ENCODE results near the gene CDK2AP2. TPM values are rescaled to one million over a fixed set of nuclear protein-coding genes. Genes with fewer than 3 reads are reported as not detected.

CDK2AP2 gene
- total RNA-seq, 1 experiment from 2014 or later = 91.5 TPM

DNA sequence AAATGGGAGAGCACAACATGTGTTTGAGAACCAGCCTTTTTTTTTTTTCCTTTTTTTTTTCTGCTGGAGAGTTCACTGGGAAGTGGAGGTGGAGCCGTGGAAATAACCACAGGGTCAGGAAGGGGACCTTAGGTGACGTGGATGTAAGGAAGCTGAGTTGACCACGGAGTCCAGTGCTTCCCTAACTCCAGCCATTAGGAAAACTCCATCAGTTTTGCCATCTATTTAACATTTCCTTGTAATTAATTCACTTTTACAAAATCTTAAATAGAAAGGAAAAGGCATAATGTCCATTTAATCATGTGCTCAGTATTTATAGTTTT is 2.0 kb upstream of the CDK2AP2 start:
- Histone ChIP-seq H3K79me2 (ENCODE audit: low read length) (peaks cover 12% of the 10 kb centered on the region), H3K9ac (ENCODE audit: low read length) (no peak overlapping the region), H3K9me3 (ENCODE audit: low read length) (no peaks in the 10 kb centered on the region), H3K4me2 (ENCODE audit: low read depth, low read length, poor library complexity, severe bottlenecking) (no peak overlapping the region), H3K36me3 (ENCODE audit: insufficient read depth, low read length) (no peaks in the 10 kb centered on the region), H3K9me2 (replicated peaks; ENCODE audit: insufficient read depth, low read length) (no peaks in the 10 kb centered on the region), H3K4me3 (ENCODE audit: low read length) (no peak overlapping the region), H4K20me1 (ENCODE audit: insufficient read depth, low read depth, low read length) (peaks cover 6% of the 10 kb centered on the region), H3K4me1 (ENCODE audit: low read length) (peaks cover 39% of the 10 kb centered on the region), H3K27ac (ENCODE audit: low read length) (no peak overlapping the region), H3K27me3 (ENCODE audit: low read length) (no peaks in the 10 kb centered on the region), H2AFZ (ENCODE audit: low read length) (no peak overlapping the region)
- DNase-seq = no peak

DNA sequence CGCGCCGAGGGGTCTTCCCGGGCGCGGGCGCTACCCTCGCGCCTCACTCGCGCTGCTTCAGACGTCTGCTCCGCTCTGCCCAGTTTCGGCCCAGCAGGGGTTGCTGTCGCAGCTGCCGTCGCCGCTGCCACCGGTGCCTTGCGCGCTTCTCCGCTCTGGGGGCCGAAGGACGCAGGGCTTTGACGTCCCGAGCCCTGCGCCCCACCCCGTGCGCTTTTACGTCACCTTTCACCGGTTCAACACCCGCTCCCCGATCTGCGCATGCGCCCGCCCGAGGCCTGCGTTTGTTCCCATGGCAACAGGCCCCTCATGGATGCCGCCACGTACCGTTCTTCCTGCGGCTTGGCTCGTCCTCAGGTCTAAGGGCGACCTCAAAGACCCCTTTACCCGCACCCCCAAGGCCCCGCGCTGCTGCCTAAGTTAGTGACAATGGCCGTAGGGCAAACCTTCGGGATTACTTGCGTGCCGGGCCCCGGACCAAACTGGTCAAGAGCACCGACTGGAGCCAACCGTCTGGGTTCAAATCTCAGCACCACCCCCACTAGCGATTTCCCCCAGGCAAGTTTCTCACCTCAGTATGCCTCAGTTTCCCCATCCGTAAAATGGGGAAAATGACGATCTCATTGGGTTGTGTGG is 642 bp upstream of the CDK2AP2 start:
- Histone ChIP-seq H3K4me2 (ENCODE audit: low read depth, low read length, poor library complexity, severe bottlenecking) (peak overlapping the region; percentile 99), H2AFZ (ENCODE audit: low read length) (peak overlapping the region; percentile 98), H3K4me1 (ENCODE audit: low read length) (peaks cover 43% of the 10 kb centered on the region), H3K9ac (ENCODE audit: low read length) (peak overlapping the region; percentile 78), H3K4me3 (ENCODE audit: low read length) (peak overlapping the region; percentile 81), H3K9me3 (ENCODE audit: low read length) (no peaks in the 10 kb centered on the region), H3K9me2 (replicated peaks; ENCODE audit: insufficient read depth, low read length) (no peaks in the 10 kb centered on the region), H3K27me3 (ENCODE audit: low read length) (no peaks in the 10 kb centered on the region), H4K20me1 (ENCODE audit: insufficient read depth, low read depth, low read length) (peaks cover 14% of the 10 kb centered on the region), H3K79me2 (ENCODE audit: low read length) (peaks cover 25% of the 10 kb centered on the region), H3K27ac (ENCODE audit: low read length) (no peak overlapping the region), H3K36me3 (ENCODE audit: insufficient read depth, low read length) (no peaks in the 10 kb centered on the region)
- DNase-seq = peak; percentile 100

DNA sequence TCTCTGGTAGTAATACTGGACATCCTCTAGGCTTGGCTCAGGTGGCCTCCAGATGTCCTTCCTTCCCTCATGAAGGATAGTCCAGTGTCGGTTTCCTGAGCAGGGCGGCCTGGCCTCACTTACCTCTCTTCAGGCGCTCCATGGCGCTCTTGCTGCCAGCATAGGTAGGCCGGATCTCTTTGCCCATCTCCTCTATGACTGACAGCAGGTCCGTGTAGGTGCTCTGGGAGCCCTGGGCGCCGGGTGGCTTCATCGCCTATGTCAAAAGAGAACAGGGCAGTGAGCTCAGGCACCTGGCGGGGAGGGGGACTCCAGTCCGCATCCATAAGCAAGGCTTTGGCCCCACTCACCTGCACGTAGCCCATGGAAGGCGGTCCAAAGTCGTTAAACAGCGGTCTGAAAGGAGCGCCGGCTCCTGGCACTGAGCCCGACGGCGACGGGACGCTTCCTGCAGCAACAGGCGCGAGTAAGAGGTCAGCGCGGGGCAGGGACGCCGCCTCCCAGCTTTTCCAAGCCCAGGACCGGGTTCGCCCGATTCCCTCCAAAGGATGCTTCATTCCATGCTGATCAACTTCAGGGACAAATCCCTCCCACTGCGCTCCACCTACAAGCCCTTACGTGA is 609 bp downstream of the CDK2AP2 start:
- Histone ChIP-seq H3K4me2 (ENCODE audit: low read depth, low read length, poor library complexity, severe bottlenecking) (peak overlapping the region; percentile 99), H3K27me3 (ENCODE audit: low read length) (no peaks in the 10 kb centered on the region), H3K27ac (ENCODE audit: low read length) (peak overlapping the region; percentile 72), H3K9me3 (ENCODE audit: low read length) (no peaks in the 10 kb centered on the region), H3K9ac (ENCODE audit: low read length) (peak overlapping the region; percentile 95), H3K4me1 (ENCODE audit: low read length) (peaks cover 49% of the 10 kb centered on the region), H3K36me3 (ENCODE audit: insufficient read depth, low read length) (peaks cover 4% of the 10 kb centered on the region; the same call in 1 of the 2 replicates), H2AFZ (ENCODE audit: low read length) (peak overlapping the region; percentile 23; the same call in 1 of the 2 replicates), H3K79me2 (ENCODE audit: low read length) (peaks cover 38% of the 10 kb centered on the region), H3K4me3 (ENCODE audit: low read length) (peak overlapping the region; percentile 99), H4K20me1 (ENCODE audit: insufficient read depth, low read depth, low read length) (peaks cover 18% of the 10 kb centered on the region), H3K9me2 (replicated peaks; ENCODE audit: insufficient read depth, low read length) (no peaks in the 10 kb centered on the region)
- peak; percentile 63 for DNase-seq

DNA sequence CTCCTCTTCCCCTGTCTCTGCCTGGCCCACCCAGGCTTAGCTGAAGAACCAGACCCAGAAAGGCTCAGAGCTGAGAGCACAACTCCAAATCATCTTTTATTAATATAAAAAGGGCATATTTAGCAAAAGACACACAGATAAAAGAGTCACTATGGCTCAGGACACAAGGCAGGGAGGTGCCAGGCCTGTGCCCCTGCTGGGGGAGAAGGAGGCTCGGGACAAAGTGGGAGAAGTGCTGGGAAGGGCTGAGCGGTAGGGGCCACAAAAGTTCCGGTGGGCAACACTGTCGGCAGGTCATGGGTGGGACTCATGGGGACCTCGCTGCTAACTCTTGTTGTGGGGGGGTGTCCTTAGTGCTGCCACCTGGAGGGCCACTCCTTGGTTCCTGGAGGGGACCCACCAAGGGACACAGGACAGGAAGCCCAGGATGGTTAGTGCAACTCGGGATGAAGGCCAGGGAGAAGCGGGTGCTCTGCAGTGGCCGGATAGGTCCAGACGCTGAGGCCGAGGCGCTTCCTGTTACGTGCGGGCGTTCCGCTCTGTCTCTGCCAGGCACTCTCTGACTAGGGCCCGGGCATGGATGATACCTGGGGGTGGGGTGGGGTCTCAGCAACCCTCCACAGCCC is 1.4 kb downstream of the CDK2AP2 start:
- H3K9me3 ChIP-seq (ENCODE audit: low read length) = no peaks in the 10 kb centered on the region
- no peak overlapping the region for H2AFZ ChIP-seq (ENCODE audit: low read length)
- no peaks in the 10 kb centered on the region for H3K27me3 ChIP-seq (ENCODE audit: low read length)
- H3K9me2 ChIP-seq (replicated peaks; ENCODE audit: insufficient read depth, low read length) = no peaks in the 10 kb centered on the region
- peaks cover 12% of the 10 kb centered on the region; the same call in 1 of the 2 replicates for H3K36me3 ChIP-seq (ENCODE audit: insufficient read depth, low read length)
- H3K4me1 ChIP-seq (ENCODE audit: low read length) = peaks cover 49% of the 10 kb centered on the region
- H3K27ac ChIP-seq (ENCODE audit: low read length) = peak overlapping the region; percentile 72
- peak overlapping the region; percentile 99 for H3K4me2 ChIP-seq (ENCODE audit: low read depth, low read length, poor library complexity, severe bottlenecking)
- peaks cover 39% of the 10 kb centered on the region for H3K79me2 ChIP-seq (ENCODE audit: low read length)
- DNase-seq = no peak
- peak overlapping the region; percentile 95 for H3K9ac ChIP-seq (ENCODE audit: low read length)
- peak overlapping the region; percentile 99 for H3K4me3 ChIP-seq (ENCODE audit: low read length)
- H4K20me1 ChIP-seq (ENCODE audit: insufficient read depth, low read depth, low read length) = peaks cover 18% of the 10 kb centered on the region

DNA sequence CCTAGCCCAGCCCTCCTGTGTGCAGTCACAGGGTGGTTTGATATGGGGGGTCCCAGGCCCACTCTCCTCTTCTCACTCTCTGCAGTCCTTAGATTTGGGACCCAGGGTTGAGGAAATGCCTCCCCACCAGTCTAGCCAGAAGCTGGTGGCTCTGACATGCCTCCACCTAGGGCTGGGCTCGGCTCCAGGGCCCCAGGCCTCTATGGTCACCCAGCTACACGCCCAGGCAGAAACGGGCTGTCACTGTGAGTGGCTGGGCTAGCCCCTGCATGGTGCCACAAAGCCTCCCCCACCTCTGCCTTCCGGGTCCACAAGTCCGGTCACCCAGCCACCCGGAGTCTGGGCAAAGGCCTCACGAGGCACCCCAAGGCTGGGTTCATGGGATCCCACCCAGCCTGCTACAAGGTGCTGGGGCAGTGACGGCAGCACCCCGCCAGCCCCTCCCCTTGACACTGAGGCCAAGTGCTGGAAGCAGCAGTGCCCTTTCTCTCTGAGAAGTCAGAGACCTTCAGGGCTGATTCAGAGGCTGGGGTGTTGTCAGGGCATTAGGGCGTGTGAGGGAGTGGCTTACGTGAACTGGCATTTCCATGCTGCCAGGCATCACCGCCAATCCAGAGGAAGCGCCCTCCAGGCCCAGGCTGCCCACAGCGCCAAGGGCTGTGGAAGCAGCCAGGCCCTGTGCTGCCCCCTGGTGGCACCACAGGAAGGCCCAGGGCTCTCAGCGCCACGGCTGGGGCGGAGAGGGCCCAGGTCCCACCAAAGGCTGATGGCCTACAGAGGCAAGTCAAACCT is 2.2 kb downstream of the CDK2AP2 start:
- H3K36me3 ChIP-seq (ENCODE audit: insufficient read depth, low read length) = peaks cover 20% of the 10 kb centered on the region
- no peak overlapping the region for H2AFZ ChIP-seq (ENCODE audit: low read length)
- peak; percentile 96 for DNase-seq
- peak overlapping the region; percentile 95 for H3K9ac ChIP-seq (ENCODE audit: low read length)
- H3K27ac ChIP-seq (ENCODE audit: low read length) = peak overlapping the region; percentile 72
- H3K27me3 ChIP-seq (ENCODE audit: low read length) = no peaks in the 10 kb centered on the region
- peaks cover 42% of the 10 kb centered on the region for H3K79me2 ChIP-seq (ENCODE audit: low read length)
- H3K4me2 ChIP-seq (ENCODE audit: low read depth, low read length, poor library complexity, severe bottlenecking) = peak overlapping the region; percentile 99
- peaks cover 49% of the 10 kb centered on the region for H3K4me1 ChIP-seq (ENCODE audit: low read length)
- no peaks in the 10 kb centered on the region for H3K9me2 ChIP-seq (replicated peaks; ENCODE audit: insufficient read depth, low read length)
- H4K20me1 ChIP-seq (ENCODE audit: insufficient read depth, low read depth, low read length) = peaks cover 22% of the 10 kb centered on the region
- H3K4me3 ChIP-seq (ENCODE audit: low read length) = peak overlapping the region; percentile 99
- H3K9me3 ChIP-seq (ENCODE audit: low read length) = no peaks in the 10 kb centered on the region

DNA sequence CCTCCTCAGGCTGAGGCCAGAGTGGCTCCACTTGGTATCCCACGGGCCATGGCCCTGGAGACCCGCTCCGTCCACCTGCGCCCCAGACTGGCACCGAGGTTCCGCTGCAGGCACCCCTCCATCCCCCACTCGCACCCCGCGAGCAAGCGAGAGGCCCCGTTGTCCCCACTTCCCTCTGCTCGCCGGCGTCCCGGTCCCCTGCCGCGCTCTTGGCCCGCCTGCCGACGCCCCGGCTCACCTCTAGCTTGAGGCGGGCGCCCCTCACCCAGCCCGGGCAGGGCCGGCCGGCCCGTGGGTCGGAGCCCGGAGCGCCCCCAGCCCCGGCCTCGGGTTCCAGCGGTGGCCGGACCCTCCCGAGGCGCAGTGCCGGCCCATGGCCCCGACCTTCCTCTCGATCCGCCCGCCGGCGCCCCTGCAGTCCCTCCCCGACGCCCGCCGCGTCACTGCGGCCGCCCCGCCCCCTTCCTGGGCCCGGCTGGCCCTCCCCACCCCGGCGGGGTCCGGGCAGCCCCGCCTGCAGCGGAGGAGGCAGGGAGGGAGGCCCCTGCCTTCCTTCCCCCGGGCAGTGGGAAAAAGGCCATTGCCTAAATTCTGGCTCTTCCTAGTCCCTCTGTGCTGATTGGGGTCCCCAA is 2.9 kb downstream of the CDK2AP2 start, which contains the start of gene PITPNM1:
PITPNM1 (minus strand) TSS at position 414 of the 632 bp plus-strand sequence. CDS start 1,183 bp downstream, outside the sequence.
- Histone ChIP-seq H3K4me2 (ENCODE audit: low read depth, low read length, poor library complexity, severe bottlenecking) (peak within 1 kb of the TSS; percentile 99), H2AFZ (ENCODE audit: low read length) (no peak within 1 kb of the TSS), H3K27ac (ENCODE audit: low read length) (peak within 1 kb of the TSS; percentile 72), H3K9ac (ENCODE audit: low read length) (peak within 1 kb of the TSS; percentile 95), H3K36me3 (ENCODE audit: insufficient read depth, low read length) (peaks cover 24% of the 10 kb centered on the region), H3K4me3 (ENCODE audit: low read length) (peak within 1 kb of the TSS; percentile 99), H3K9me3 (ENCODE audit: low read length) (no peaks in the 10 kb centered on the region), H3K79me2 (ENCODE audit: low read length) (peaks cover 42% of the 10 kb centered on the region), H3K27me3 (ENCODE audit: low read length) (no peaks in the 10 kb centered on the region), H3K4me1 (ENCODE audit: low read length) (peaks cover 42% of the 10 kb centered on the region), H3K9me2 (replicated peaks; ENCODE audit: insufficient read depth, low read length) (no peaks in the 10 kb centered on the region), H4K20me1 (ENCODE audit: insufficient read depth, low read depth, low read length) (peaks cover 27% of the 10 kb centered on the region)
- DNase-seq = peak; percentile 86

DNA sequence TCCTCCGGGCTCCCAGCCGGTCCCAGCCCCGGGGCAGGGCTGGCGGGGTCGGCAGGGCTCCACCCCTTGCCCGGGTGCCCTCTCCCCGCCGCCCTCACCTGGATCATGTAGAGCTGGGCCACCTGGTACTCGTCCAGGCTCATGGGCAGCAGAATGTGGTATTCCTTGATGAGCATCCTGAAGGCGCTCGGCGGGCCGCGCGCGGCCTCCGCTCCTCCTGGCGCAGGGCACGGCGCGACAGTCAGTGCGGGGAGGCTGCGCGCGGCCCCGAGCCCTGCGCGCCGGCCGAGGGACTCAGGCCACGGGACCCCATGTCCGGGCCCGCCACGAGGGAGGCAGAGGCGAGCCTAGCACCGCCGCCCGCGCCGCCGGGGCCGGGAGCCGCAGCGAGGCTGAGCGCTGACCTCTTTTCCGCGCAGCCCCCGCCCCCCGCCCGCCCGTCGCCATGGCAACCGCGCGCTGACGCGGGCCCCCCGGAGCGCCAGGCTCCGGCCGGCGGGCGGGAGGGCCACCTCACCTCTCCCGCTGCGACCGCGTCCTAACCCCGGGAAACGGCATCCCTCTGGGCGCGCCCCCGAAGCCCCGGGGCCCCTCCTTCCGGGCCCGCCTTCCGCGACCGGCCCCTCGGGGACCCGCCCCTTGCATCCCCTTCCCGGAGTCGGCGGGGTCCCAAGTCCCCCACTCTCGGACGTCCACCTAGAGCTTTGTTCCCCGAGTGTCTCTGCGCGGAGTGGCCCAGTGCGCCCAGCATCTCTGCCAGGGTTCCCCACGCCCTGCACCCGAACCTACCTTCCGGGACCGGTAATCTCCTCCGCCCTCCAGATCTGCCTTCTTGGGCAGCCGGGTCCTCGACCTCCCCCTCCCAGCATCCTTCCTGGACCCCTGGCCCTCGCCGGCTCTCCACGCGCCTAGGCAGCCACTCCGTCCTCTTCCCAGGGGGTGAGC is 3.7 kb downstream of the CDK2AP2 start:
- H3K79me2 ChIP-seq (ENCODE audit: low read length) = peaks cover 42% of the 10 kb centered on the region
- no peaks in the 10 kb centered on the region for H3K27me3 ChIP-seq (ENCODE audit: low read length)
- H3K9me3 ChIP-seq (ENCODE audit: low read length) = no peaks in the 10 kb centered on the region
- H3K4me1 ChIP-seq (ENCODE audit: low read length) = peaks cover 38% of the 10 kb centered on the region
- H2AFZ ChIP-seq (ENCODE audit: low read length) = no peak overlapping the region
- DNase-seq = peak; percentile 77
- peak overlapping the region; percentile 99 for H3K4me3 ChIP-seq (ENCODE audit: low read length)
- peaks cover 27% of the 10 kb centered on the region for H4K20me1 ChIP-seq (ENCODE audit: insufficient read depth, low read depth, low read length)
- peak overlapping the region; percentile 95 for H3K9ac ChIP-seq (ENCODE audit: low read length)
- H3K9me2 ChIP-seq (replicated peaks; ENCODE audit: insufficient read depth, low read length) = no peaks in the 10 kb centered on the region
- H3K4me2 ChIP-seq (ENCODE audit: low read depth, low read length, poor library complexity, severe bottlenecking) = peak overlapping the region; percentile 99
- peaks cover 24% of the 10 kb centered on the region for H3K36me3 ChIP-seq (ENCODE audit: insufficient read depth, low read length)
- H3K27ac ChIP-seq (ENCODE audit: low read length) = peak overlapping the region; percentile 72

Measured in Karpas-422 (cell line).